K562 (cell line): ENCODE results near the gene MINDY4. TPM values are rescaled to one million over a fixed set of nuclear protein-coding genes. Genes with fewer than 3 reads are reported as not detected.

Experiments used
- ARID1B ChIP-seq: fragments of 450-650 bp; IDR thresholded peaks from 2 replicates; pipeline ENCODE4 v1.6.1; 2016; ENCODE audit warnings: antibody characterized with exemption, mild to moderate bottlenecking, inconsistent platforms
- BACH1 ChIP-seq: fragments of 200-800 bp; sonication (Bioruptor generic); IDR thresholded peaks from 2 replicates; pipeline ENCODE4 v1.6.1; 2016; ENCODE audit warnings: missing genetic modification characterization, missing compliant biosample characterization
- BMI1 ChIP-seq: fragments of 150-350 bp; IDR thresholded peaks from 2 replicates; pipeline ENCODE4 v1.6.1; 2014; ENCODE audit warnings: low read length
- DEAF1 ChIP-seq: fragments of 450-650 bp; formaldehyde crosslinking; IDR thresholded peaks from 2 replicates; pipeline ENCODE4 v1.4.0; 2020; ENCODE audit warnings: mild to moderate bottlenecking, moderate library complexity
- DMBX1 ChIP-seq: fragments of 250-450 bp; sonication (Bioruptor Pico); IDR thresholded peaks from 2 replicates; pipeline ENCODE4 v1.8.0; 2022; ENCODE audit warnings: inconsistent platforms, mild to moderate bottlenecking, moderate library complexity, borderline replicate concordance
- E2F4 ChIP-seq: sonication (generic); formaldehyde crosslinking; IDR thresholded peaks from 2 replicates; pipeline ENCODE4 v1.8.0; 2022; ENCODE audit warnings: mild to moderate bottlenecking, low read depth, missing genetic modification reagents
- MTF1 ChIP-seq: fragments of 250-450 bp; sonication (Bioruptor Pico); IDR thresholded peaks from 2 replicates; pipeline ENCODE4 v1.9.0; 2021; ENCODE audit warnings: moderate library complexity, mild to moderate bottlenecking, inconsistent platforms, borderline replicate concordance
- NFE2 ChIP-seq: IDR thresholded peaks from 2 replicates; pipeline ENCODE4 v1.6.1; 2014; ENCODE audit warnings: antibody characterized with exemption, low read depth
- RBBP5 ChIP-seq: fragments of 200-600 bp; sonication (generic); IDR thresholded peaks from 2 replicates; pipeline ENCODE4 v1.6.1; 2012; ENCODE audit warnings: borderline replicate concordance, mild to moderate bottlenecking, low read length, control low read depth, inconsistent platforms; ENCODE audit not compliant: insufficient read depth, poor library complexity, severe bottlenecking
- THAP7 ChIP-seq: fragments of 250-450 bp; sonication (Bioruptor Pico); IDR thresholded peaks from 2 replicates; pipeline ENCODE4 v1.5.0; 2021
- VEZF1 ChIP-seq: fragments of 200-800 bp; sonication (Bioruptor generic); IDR thresholded peaks from 2 replicates; pipeline ENCODE4 v1.6.1; 2017; ENCODE audit warnings: missing genetic modification characterization, missing compliant biosample characterization
- ZEB2 ChIP-seq: fragments of 450-650 bp; IDR thresholded peaks from 2 replicates; pipeline ENCODE4 v1.6.1; 2016
- ZKSCAN1 ChIP-seq: fragments of 150-350 bp; IDR thresholded peaks from 2 replicates; pipeline ENCODE4 v1.6.1; 2016; ENCODE audit warnings: low read depth, low read length
- ZNF407 ChIP-seq: fragments of 450-650 bp; IDR thresholded peaks from 2 replicates; pipeline ENCODE4 v1.6.1; 2016; ENCODE audit warnings: low read depth
- ZNF79 ChIP-seq: fragments of 250-450 bp; sonication (Bioruptor Pico); IDR thresholded peaks from 2 replicates; pipeline ENCODE4 v1.4.0; 2020; ENCODE audit warnings: low read depth, mild to moderate bottlenecking, moderate library complexity
- polyA plus RNA-seq, 8 experiments: library from polyadenylated mRNA; depleted of rRNA in 4 of 8; stranded (reverse) in 5 of 8; unstranded in 3 of 8; fragments of >200 nt; fragmentation: Nextera tagmentation in 2 of 8; fragmentation: Illumina TruSeq in 1 of 8; extraction: Ambion mirVana in 2 of 8; extraction: Trizol in 1 of 8; gene quantifications; 2 replicates each; pipeline versions ENCODE4 v1.2.1 to v1.2.3, GENCODE V29; 2011 to 2014; ENCODE audit warnings: inconsistent platforms in 1 of 8, missing spikeins in 1 of 8
- total RNA-seq, 7 experiments: library from RNA; depleted of rRNA in 6 of 7; stranded (reverse); fragments of >200 nt in 6 of 7; fragmentation: Illumina TruSeq in 2 of 7; extraction: Trizol in 2 of 7; gene quantifications; 2 replicates each; pipeline versions ENCODE4 v1.2.1 to v1.2.3, GENCODE V29; 2011 to 2021; ENCODE audit warnings: low replicate concordance in 1 of 7

The MINDY4 gene
- total and polyA plus RNA-seq, 9 of the 15 experiments (the other 6 are each of a cell fraction or from before 2014, with no cell fraction given): 2.1 to 16.7 (median 11.0) TPM

GRCh38 chr7:30771174-30771879, at the start of gene MINDY4 (continued):
- TF ChIP-seq ZNF407: no peak
- no peak for TF ChIP-seq E2F4 (CRISPR knock-in tag)
- TF ChIP-seq BMI1: peak; percentile 80
- TF ChIP-seq DEAF1: no peak
- TF ChIP-seq DMBX1 (CRISPR knock-in tag): no peak
- TF ChIP-seq ZKSCAN1: no peak
- TF ChIP-seq VEZF1 (CRISPR knock-in tag): peak; percentile 77
- TF ChIP-seq MTF1 (CRISPR knock-in tag): no peak
- peak; percentile 36 for TF ChIP-seq RBBP5
- no peak for TF ChIP-seq NFE2
- no peak for TF ChIP-seq ZNF79 (CRISPR knock-in tag)
- no peak for TF ChIP-seq ARID1B
- TF ChIP-seq ZEB2: no peak
- TF ChIP-seq BACH1 (tag): no peak
- TF ChIP-seq THAP7: no peak
